ENCODE data around the gene PGGT1B. TPM values are rescaled to one million over a fixed set of nuclear protein-coding genes. Genes with fewer than 3 reads are reported as not detected.
A peak's percentile ranks its signal among the peaks of the same experiment; 100 is the strongest.

Gene PGGT1B
- total RNA-seq, 1 experiment from 2014 or later = 48.5 TPM

DNA sequence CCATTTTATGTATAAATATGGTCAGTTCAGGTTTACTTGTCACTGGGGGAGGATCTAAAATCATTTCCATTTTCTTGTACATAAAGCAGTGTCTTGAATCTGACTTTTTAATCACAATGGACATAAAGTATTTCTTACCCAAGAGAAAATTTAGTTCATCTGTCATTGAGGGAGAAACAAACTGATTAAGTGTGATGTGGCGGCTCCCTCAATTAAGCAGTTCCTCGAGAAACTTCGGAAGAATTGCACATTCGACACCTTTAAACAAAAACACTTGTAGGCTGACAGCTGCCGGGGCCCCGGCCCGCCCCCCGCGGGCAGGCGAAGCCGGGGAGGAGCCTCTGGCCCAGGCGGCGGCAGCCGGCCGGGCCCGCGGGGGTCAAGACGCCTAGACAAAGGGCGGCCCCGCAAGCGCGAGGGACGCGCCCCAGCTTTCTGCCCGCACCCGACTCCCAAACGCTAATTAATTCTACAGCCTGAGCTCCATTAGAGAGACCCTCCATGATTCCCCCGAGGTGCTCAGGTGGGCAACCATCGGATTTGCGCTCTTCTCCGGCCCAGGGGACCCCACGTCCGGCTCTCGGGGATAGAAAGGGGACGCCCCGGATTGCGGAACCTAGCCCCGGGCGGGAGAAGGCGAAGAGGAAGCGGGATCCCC, 93.7 kb downstream of the PGGT1B start:
- Mint-ChIP-seq H3K36me3 (ENCODE audit: insufficient read depth, unreplicated experiment) (no peaks in the 10 kb centered on the region), H3K4me3 (ENCODE audit: unreplicated experiment) (peak overlapping the region; percentile 84), H3K27me3 (ENCODE audit: insufficient read depth, unreplicated experiment) (no peaks in the 10 kb centered on the region), H3K4me1 (ENCODE audit: insufficient read depth, unreplicated experiment) (peaks cover 6% of the 10 kb centered on the region), H3K9me3 (ENCODE audit: unreplicated experiment) (no peaks in the 10 kb centered on the region), H3K27ac (ENCODE audit: low read depth, unreplicated experiment) (peak overlapping the region; percentile 35)
- BruUV-seq (replicated peaks) = no TSS peak
- CTCF ChIA-PET = interaction anchor here (0.5 to 1.4 kb wide), 5 partner anchors 8 to 82 kb away, joined by 3 to 6 read pairs (median 4); no protein-coding TSS in a partner anchor
- TF ChIP-seq, protein P1, sequence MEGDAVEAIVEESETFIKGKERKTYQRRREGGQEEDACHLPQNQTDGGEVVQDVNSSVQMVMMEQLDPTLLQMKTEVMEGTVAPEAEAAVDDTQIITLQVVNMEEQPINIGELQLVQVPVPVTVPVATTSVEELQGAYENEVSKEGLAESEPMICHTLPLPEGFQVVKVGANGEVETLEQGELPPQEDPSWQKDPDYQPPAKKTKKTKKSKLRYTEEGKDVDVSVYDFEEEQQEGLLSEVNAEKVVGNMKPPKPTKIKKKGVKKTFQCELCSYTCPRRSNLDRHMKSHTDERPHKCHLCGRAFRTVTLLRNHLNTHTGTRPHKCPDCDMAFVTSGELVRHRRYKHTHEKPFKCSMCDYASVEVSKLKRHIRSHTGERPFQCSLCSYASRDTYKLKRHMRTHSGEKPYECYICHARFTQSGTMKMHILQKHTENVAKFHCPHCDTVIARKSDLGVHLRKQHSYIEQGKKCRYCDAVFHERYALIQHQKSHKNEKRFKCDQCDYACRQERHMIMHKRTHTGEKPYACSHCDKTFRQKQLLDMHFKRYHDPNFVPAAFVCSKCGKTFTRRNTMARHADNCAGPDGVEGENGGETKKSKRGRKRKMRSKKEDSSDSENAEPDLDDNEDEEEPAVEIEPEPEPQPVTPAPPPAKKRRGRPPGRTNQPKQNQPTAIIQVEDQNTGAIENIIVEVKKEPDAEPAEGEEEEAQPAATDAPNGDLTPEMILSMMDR (IDR thresholded peaks at IDR 0.05; ENCODE audit: unreplicated experiment) = no peak
- DNase-seq (ENCODE audit: unreplicated experiment) = peak; percentile 49
- POLR2A ChIA-PET = interaction anchor here (0.7 to 1.6 kb wide), 10 partner anchors 10 to 1392 kb away, joined by 3 to 5 read pairs (median 3); partner anchors contain the start of genes ATG12 and PGGT1B
- intact Hi-C loops (cut with micrococcal nuclease) = loop anchor here (2.0 to 10.0 kb wide), 3 partner anchors 70 to 406 kb away; no protein-coding TSS in a partner anchor

GRCh38 chr5:115166744-115167393, 95.8 kb downstream of the PGGT1B start:
- TF ChIP-seq, protein P1 (IDR thresholded peaks at IDR 0.05; ENCODE audit: unreplicated experiment) = no peak
- Mint-ChIP-seq H3K36me3 (ENCODE audit: insufficient read depth, unreplicated experiment) (no peaks in the 10 kb centered on the region), H3K27me3 (ENCODE audit: insufficient read depth, unreplicated experiment) (no peaks in the 10 kb centered on the region), H3K27ac (ENCODE audit: low read depth, unreplicated experiment) (no peak overlapping the region), H3K9me3 (ENCODE audit: unreplicated experiment) (no peaks in the 10 kb centered on the region), H3K4me3 (ENCODE audit: unreplicated experiment) (no peak overlapping the region), H3K4me1 (ENCODE audit: insufficient read depth, unreplicated experiment) (peaks cover 6% of the 10 kb centered on the region)
- intact Hi-C loops (cut with micrococcal nuclease) = loop anchor here (10.0 kb wide), 1 partner anchor 408 kb away; no protein-coding TSS in a partner anchor
- ChIA-PET CTCF (no interaction called here), POLR2A (no interaction called here)
- DNase-seq (ENCODE audit: unreplicated experiment) = no peak
- no TSS peak for BruUV-seq (replicated peaks)

GRCh38 chr5:115165790-115166189, 96.9 kb downstream of the PGGT1B start:
- TF ChIP-seq, protein P1 (IDR thresholded peaks at IDR 0.05; ENCODE audit: unreplicated experiment) = no peak
- Mint-ChIP-seq H3K27me3 (ENCODE audit: insufficient read depth, unreplicated experiment) (no peaks in the 10 kb centered on the region), H3K4me3 (ENCODE audit: unreplicated experiment) (no peak overlapping the region), H3K36me3 (ENCODE audit: insufficient read depth, unreplicated experiment) (no peaks in the 10 kb centered on the region), H3K27ac (ENCODE audit: low read depth, unreplicated experiment) (no peak overlapping the region), H3K4me1 (ENCODE audit: insufficient read depth, unreplicated experiment) (peaks cover 6% of the 10 kb centered on the region), H3K9me3 (ENCODE audit: unreplicated experiment) (no peaks in the 10 kb centered on the region)
- intact Hi-C loops (cut with micrococcal nuclease) = loop anchor here (10.0 kb wide), 1 partner anchor 409 kb away; no protein-coding TSS in a partner anchor
- BruUV-seq (replicated peaks) = no TSS peak
- CTCF ChIA-PET = interaction anchor here (0.5 to 0.7 kb wide), 3 partner anchors 118 to 1176 kb away, joined by 3 read pairs; no protein-coding TSS in a partner anchor
- POLR2A ChIA-PET = no interaction called here
- no peak for DNase-seq (ENCODE audit: unreplicated experiment)

- POLR2A ChIA-PET = no interaction called here
- Mint-ChIP-seq H3K4me1 (ENCODE audit: insufficient read depth, unreplicated experiment) (no peaks in the 10 kb centered on the region), H3K27me3 (ENCODE audit: insufficient read depth, unreplicated experiment) (no peaks in the 10 kb centered on the region), H3K9me3 (ENCODE audit: unreplicated experiment) (peaks cover 3% of the 10 kb centered on the region), H3K4me3 (ENCODE audit: unreplicated experiment) (no peak overlapping the region), H3K36me3 (ENCODE audit: insufficient read depth, unreplicated experiment) (no peaks in the 10 kb centered on the region), H3K27ac (ENCODE audit: low read depth, unreplicated experiment) (no peak overlapping the region)
- intact Hi-C loops (cut with micrococcal nuclease) = loop anchor here (10.0 kb wide), 1 partner anchor 414 kb away; no protein-coding TSS in a partner anchor
- BruUV-seq (replicated peaks) = no TSS peak
- CTCF ChIA-PET = interaction anchor here (0.7 to 1.2 kb wide), 4 partner anchors 8 to 937 kb away, joined by 3 to 4 read pairs (median 4); no protein-coding TSS in a partner anchor
- TF ChIP-seq, protein P1 (IDR thresholded peaks at IDR 0.05; ENCODE audit: unreplicated experiment) = no peak
- no peak for DNase-seq (ENCODE audit: unreplicated experiment)
Observed at GRCh38 chr5:115160975-115161475, 101.7 kb downstream of the PGGT1B start.
